OCI-LY1 (cell line): Measurements from ENCODE around the gene INSM1.

ENCODE experiments used
- H2AFZ ChIP-seq: fragments of 200-600 bp; sonication (generic), shearing (Covaris generic); 2 replicates; pipeline ENCODE4 v1.6.0; 2014; ENCODE audit warnings: antibody characterized with exemption, mild to moderate bottlenecking, low read length
- H3F3A ChIP-seq: fragments of 200-600 bp; sonication (generic), shearing (Covaris generic); 2 replicates; pipeline ENCODE4 v1.6.0; 2014; ENCODE audit warnings: mild to moderate bottlenecking, antibody characterized with exemption, low read length, moderate library complexity; ENCODE audit not compliant: insufficient read depth
- H3K27ac ChIP-seq: fragments of 200-600 bp; sonication (generic); 2 replicates; pipeline ENCODE4 v1.5.1; 2014; ENCODE audit warnings: low read length, mixed run types, mild to moderate bottlenecking, low read depth; ENCODE audit not compliant: poor library complexity, severe bottlenecking
- H3K27me3 ChIP-seq: fragments of 200-600 bp; sonication (generic); 2 replicates; pipeline ENCODE4 v1.6.0; 2014; ENCODE audit warnings: antibody characterized with exemption, mild to moderate bottlenecking, low read length, moderate library complexity; ENCODE audit not compliant: insufficient read depth
- H3K36me3 ChIP-seq: fragments of 200-600 bp; sonication (generic); 2 replicates; pipeline ENCODE4 v1.6.1; 2014; ENCODE audit warnings: mild to moderate bottlenecking, antibody characterized with exemption, low read length, moderate library complexity, mixed read lengths; ENCODE audit not compliant: insufficient read depth
- H3K4me1 ChIP-seq: fragments of 200-600 bp; sonication (generic); 2 replicates; pipeline ENCODE4 v1.5.1; 2014; ENCODE audit warnings: mild to moderate bottlenecking, low read length, moderate library complexity; ENCODE audit not compliant: insufficient read depth, severe bottlenecking
- H3K4me2 ChIP-seq: fragments of 200-600 bp; sonication (generic), shearing (Covaris generic); 2 replicates; pipeline ENCODE4 v1.6.1; 2014; ENCODE audit warnings: low read length
- H3K4me3 ChIP-seq: fragments of 200-600 bp; sonication (generic); 2 replicates; pipeline ENCODE4 v1.5.1; 2014; ENCODE audit warnings: low read length, low read depth, mild to moderate bottlenecking, mixed read lengths; ENCODE audit not compliant: poor library complexity, severe bottlenecking
- H3K79me2 ChIP-seq: fragments of 200-600 bp; shearing (Covaris generic); 2 replicates; pipeline ENCODE4 v1.6.1; 2016; ENCODE audit warnings: mixed run types, low read length, mixed read lengths; ENCODE audit not compliant: insufficient read depth
- H3K9ac ChIP-seq: fragments of 200-600 bp; sonication (generic), shearing (Covaris generic); 2 replicates; pipeline ENCODE4 v1.6.1; 2014; ENCODE audit warnings: mild to moderate bottlenecking, low read length, mixed read lengths
- H3K9me2 ChIP-seq: fragments of 200-600 bp; sonication (generic), shearing (Covaris generic); 2 replicates; pipeline ENCODE4 v1.6.1; 2014; ENCODE audit warnings: low read depth, mild to moderate bottlenecking, low read length, mixed read lengths
- H3K9me3 ChIP-seq: fragments of 200-600 bp; shearing (Covaris generic); 2 replicates; pipeline ENCODE4 v1.6.1; 2014; ENCODE audit warnings: low read length, mixed read lengths
- H4K20me1 ChIP-seq: fragments of 200-600 bp; sonication (generic), shearing (Covaris generic); 2 replicates; pipeline ENCODE4 v1.6.0; 2016; ENCODE audit warnings: mild to moderate bottlenecking, low read length; ENCODE audit not compliant: insufficient read depth
- CTCF ChIP-seq: fragments of 200-600 bp; sonication (generic), shearing (Covaris generic); IDR thresholded peaks from 2 replicates; pipeline ENCODE4 v1.5.1; 2017; ENCODE audit warnings: mild to moderate bottlenecking, antibody characterized with exemption, low read length, moderate library complexity, mixed read lengths
- EZH2 ChIP-seq: fragments of 200-600 bp; sonication (generic), shearing (Covaris generic); IDR thresholded peaks from 2 replicates; pipeline ENCODE4 v1.8.0; 2017; ENCODE audit warnings: borderline replicate concordance, mixed run types, mild to moderate bottlenecking, antibody characterized with exemption, low read length, moderate library complexity, mixed read lengths

INSM1 gene

GRCh38 chr20:20404633-20405032, 36.7 kb downstream of the INSM1 start:
- Histone ChIP-seq H3K4me1 (no peaks in the 10 kb centered on the region), H3K27me3 (no peaks in the 10 kb centered on the region), H3K9me3 (no peaks in the 10 kb centered on the region), H3K9me2 (no peaks in the 10 kb centered on the region), H3F3A (no peaks in the 10 kb centered on the region), H3K9ac (no peak overlapping the region), H4K20me1 (no peaks in the 10 kb centered on the region), H3K27ac (no peak overlapping the region), H3K4me3 (no peak overlapping the region), H2AFZ (no peak overlapping the region), H3K4me2 (no peak overlapping the region), H3K79me2 (no peaks in the 10 kb centered on the region), H3K36me3 (no peaks in the 10 kb centered on the region)
- TF ChIP-seq CTCF (no peak), EZH2 (no peak)

- Histone ChIP-seq H3K4me1 (no peaks in the 10 kb centered on the region), H2AFZ (no peak overlapping the region), H3K9me2 (no peaks in the 10 kb centered on the region), H3K36me3 (no peaks in the 10 kb centered on the region), H3K79me2 (no peaks in the 10 kb centered on the region), H3K9me3 (no peaks in the 10 kb centered on the region), H4K20me1 (no peaks in the 10 kb centered on the region), H3K27ac (no peak overlapping the region), H3K4me2 (no peak overlapping the region), H3K9ac (no peak overlapping the region), H3K27me3 (no peaks in the 10 kb centered on the region), H3F3A (no peaks in the 10 kb centered on the region), H3K4me3 (no peak overlapping the region)
- no peak for TF ChIP-seq CTCF
- no peak for TF ChIP-seq EZH2
These were observed 37.7 kb downstream of the INSM1 start for GRCh38 chr20:20405623-20406022.

- Histone ChIP-seq H3K9me2 (no peaks in the 10 kb centered on the region), H3K9ac (no peak overlapping the region), H3K27me3 (no peaks in the 10 kb centered on the region), H3K9me3 (no peaks in the 10 kb centered on the region), H2AFZ (no peak overlapping the region), H3K36me3 (no peaks in the 10 kb centered on the region), H3K4me3 (no peak overlapping the region), H3K27ac (no peak overlapping the region), H3K4me2 (no peak overlapping the region), H4K20me1 (no peaks in the 10 kb centered on the region), H3K79me2 (no peaks in the 10 kb centered on the region), H3K4me1 (no peaks in the 10 kb centered on the region), H3F3A (no peaks in the 10 kb centered on the region)
- no peak for TF ChIP-seq EZH2
- no peak for TF ChIP-seq CTCF
These were observed 38.4 kb downstream of the INSM1 start for GRCh38 chr20:20406306-20406705.
